HCT116 (cell line): ENCODE results near the gene B4GALNT4. TPM values are rescaled to one million over a fixed set of nuclear protein-coding genes. Genes with fewer than 3 reads are reported as not detected.

ENCODE experiments used
- ATAC-seq: fragments of 200-7000 bp; cut with Tn5 transposase; 2 replicates; pipeline ENCODE4 v1.9.1; 2020; ENCODE audit warnings: mild to moderate bottlenecking, moderate library complexity
- BruUV-seq: library from RNA; stranded (reverse); fragments of 400-500 nt; replicated peaks from 2 replicates; lab custom pipeline; 2021; lab: Mats Ljungman, UMichigan
- CTCF ChIA-PET: fragments of 300-600 bp; sonication (Branson Sonifier 250); formaldehyde crosslinking; loops from one replicate; lab custom pipeline; 2021; ENCODE audit warnings: antibody characterized with exemption; lab: Charles Lee
- POLR2A ChIA-PET: fragments of 300-600, 350-600 bp; sonication (Branson Sonifier 250); formaldehyde crosslinking; loops from one replicate; lab custom pipeline; 2021; ENCODE audit warnings: antibody characterized with exemption; lab: Charles Lee
- RAD21 ChIA-PET, 2 experiments: fragments of 300-600 bp; sonication (Branson Sonifier 250); formaldehyde crosslinking; loops; one replicate each; lab custom pipeline; 2023; ENCODE audit warnings: low total read pairs in 2 of 2; ENCODE audit not compliant: uncharacterized antibody in 2 of 2, unreplicated experiment in 2 of 2, low non-redundant PET in 1 of 2; lab: Charles Lee
- DNase-seq: peaks from one replicate; pipeline ENCODE4 v3.0.0-alpha.2; 2010; ENCODE audit warnings: low read depth, low spot score
- H2AFZ ChIP-seq: fragments of 200-600 bp; shearing (Covaris generic), sonication (generic); 2 replicates; pipeline ENCODE4 v1.6.1; 2017; ENCODE audit warnings: low read depth, mixed run types, mixed read lengths, antibody characterized with exemption, low read length; ENCODE audit not compliant: poor library complexity, severe bottlenecking
- H3K27ac ChIP-seq: 2 replicates; pipeline ENCODE4 v1.5.1; 2012; ENCODE audit warnings: low read depth, low read length
- H3K27me3 ChIP-seq: fragments of 200-600 bp; sonication (generic); 2 replicates; pipeline ENCODE4 v1.6.1; 2016; ENCODE audit warnings: mixed run types, low read length, mixed read lengths; ENCODE audit not compliant: insufficient read depth
- H3K36me3 ChIP-seq, 2 experiments: fragments of 200-500 bp in 1 of 2; fragments of 200-600 bp in 1 of 2; sonication (Bioruptor generic) in 1 of 2; sonication (generic) in 1 of 2; 2 replicates each; pipeline versions ENCODE4 v1.5.1 to v1.6.1; 2014 to 2016; ENCODE audit warnings: low read length in 2 of 2, inconsistent platforms in 1 of 2, mixed read lengths in 1 of 2, mixed run types in 1 of 2; ENCODE audit not compliant: insufficient read depth in 2 of 2, control insufficient read depth in 1 of 2
- H3K4me1 ChIP-seq, 2 experiments: fragments of 200-600 bp in 1 of 2; sonication (generic) in 1 of 2; 2 replicates each; pipeline versions ENCODE4 v1.5.1 to v1.6.1; 2012 to 2017; ENCODE audit warnings: low read length in 2 of 2, inconsistent platforms in 1 of 2, mild to moderate bottlenecking in 1 of 2, mixed read lengths in 1 of 2, mixed run types in 1 of 2, moderate library complexity in 1 of 2; ENCODE audit not compliant: insufficient read depth in 2 of 2, control insufficient read depth in 1 of 2
- H3K4me2 ChIP-seq: fragments of 200-600 bp; sonication (generic); 2 replicates; pipeline ENCODE4 v1.6.1; 2017; ENCODE audit warnings: mixed run types, low read length, mixed read lengths
- H3K4me3 ChIP-seq, 2 experiments: fragments of 200-600 bp in 1 of 2; sonication (generic) in 1 of 2; replicated peaks in 1 of 2; 2 replicates each; pipeline ENCODE4 v1.5.1; 2011 to 2016; ENCODE audit warnings: low read length in 2 of 2, control low read depth in 1 of 2, low read depth in 1 of 2, mild to moderate bottlenecking in 1 of 2, mixed read lengths in 1 of 2, mixed run types in 1 of 2
- H3K79me2 ChIP-seq: fragments of 200-600 bp; sonication (generic); 2 replicates; pipeline ENCODE4 v1.6.1; 2017; ENCODE audit warnings: mild to moderate bottlenecking, mixed run types, low read length, moderate library complexity, mixed read lengths; ENCODE audit not compliant: insufficient read depth
- H3K9ac ChIP-seq: fragments of 200-600 bp; sonication (generic); 2 replicates; pipeline ENCODE4 v1.6.1; 2016; ENCODE audit warnings: low read length, mixed read lengths
- H3K9me2 ChIP-seq: fragments of 200-600 bp; sonication (generic), shearing (Covaris generic); 2 replicates; pipeline ENCODE4 v1.6.1; 2017; ENCODE audit warnings: mixed run types, mild to moderate bottlenecking, moderate library complexity; ENCODE audit not compliant: insufficient read depth
- H3K9me3 ChIP-seq, 2 experiments: fragments of 200-500 bp in 1 of 2; fragments of 200-600 bp in 1 of 2; sonication (Bioruptor generic) in 1 of 2; sonication (generic) in 1 of 2; 2 replicates each; pipeline ENCODE4 v1.6.1; 2014 to 2017; ENCODE audit warnings: low read length in 2 of 2, mixed read lengths in 2 of 2, inconsistent platforms in 1 of 2, low read depth in 1 of 2, mild to moderate bottlenecking in 1 of 2, mixed run types in 1 of 2, moderate library complexity in 1 of 2; ENCODE audit not compliant: control insufficient read depth in 1 of 2, insufficient read depth in 1 of 2
- H4K20me1 ChIP-seq: fragments of 200-600 bp; sonication (generic), shearing (Covaris generic); 2 replicates; pipeline ENCODE4 v1.6.1; 2017; ENCODE audit warnings: mixed run types, mild to moderate bottlenecking, moderate library complexity; ENCODE audit not compliant: insufficient read depth
- ATF3 ChIP-seq: IDR thresholded peaks from 2 replicates; pipeline ENCODE4 v1.6.1; 2012
- CEBPB ChIP-seq: IDR thresholded peaks from 2 replicates; pipeline ENCODE4 v1.6.1; 2012; ENCODE audit warnings: low read depth
- CTCF ChIP-seq, 3 experiments: fragments of 200-600 bp in 1 of 3; sonication (generic) in 1 of 3; IDR thresholded peaks in 2 of 3; conservative IDR thresholded peaks in 1 of 3; 2 replicates each; pipeline ENCODE4 v1.5.1; 2012 to 2017; ENCODE audit warnings: low read depth in 2 of 3, low read length in 2 of 3, antibody characterized with exemption in 1 of 3, borderline replicate concordance in 1 of 3, control low read depth in 1 of 3, mild to moderate bottlenecking in 1 of 3, mixed read lengths in 1 of 3, mixed run types in 1 of 3, moderate library complexity in 1 of 3; ENCODE audit not compliant: insufficient read depth in 1 of 3
- EGR1 ChIP-seq: IDR thresholded peaks from 2 replicates; pipeline ENCODE4 v1.6.1; 2012; ENCODE audit warnings: low read depth
- ELF1 ChIP-seq: IDR thresholded peaks from 2 replicates; pipeline ENCODE4 v1.6.1; 2012; ENCODE audit warnings: low read depth, borderline replicate concordance
- EZH2 ChIP-seq: fragments of 200-600 bp; sonication (generic); IDR thresholded peaks from 2 replicates; pipeline ENCODE4 v1.6.1; 2017; ENCODE audit warnings: antibody characterized with exemption, mixed run types
- EZH2phosphoT487 ChIP-seq: fragments of 200-600 bp; IDR thresholded peaks from 2 replicates; pipeline ENCODE4 v1.6.1; 2018; ENCODE audit warnings: antibody characterized with exemption, borderline replicate concordance
- FOSL1 ChIP-seq: IDR thresholded peaks from 2 replicates; pipeline ENCODE4 v1.6.1; 2012; ENCODE audit warnings: low read depth
- MAX ChIP-seq: IDR thresholded peaks from 2 replicates; pipeline ENCODE4 v1.6.1; 2012
- POLR2A ChIP-seq: IDR thresholded peaks from 2 replicates; pipeline ENCODE4 v1.7.0; 2011; ENCODE audit warnings: borderline replicate concordance; ENCODE audit not compliant: insufficient read depth, insufficient read length; ENCODE audit errors: extremely low read depth
- POLR2AphosphoS5 ChIP-seq: IDR thresholded peaks from 2 replicates; pipeline ENCODE4 v1.6.1; 2011; ENCODE audit warnings: mild to moderate bottlenecking, low read depth, low read length, moderate library complexity
- RAD21 ChIP-seq: IDR thresholded peaks from 2 replicates; pipeline ENCODE4 v1.6.1; 2012; ENCODE audit warnings: low read depth, mild to moderate bottlenecking
- REST ChIP-seq: IDR thresholded peaks from 2 replicates; pipeline ENCODE4 v1.6.1; 2012; ENCODE audit warnings: low read depth
- SP1 ChIP-seq: IDR thresholded peaks from 2 replicates; pipeline ENCODE4 v1.6.1; 2012; ENCODE audit warnings: low read depth
- TCF7L2 ChIP-seq: IDR thresholded peaks from 2 replicates; pipeline ENCODE4 v1.7.0; 2011; ENCODE audit warnings: borderline replicate concordance, inconsistent platforms; ENCODE audit not compliant: insufficient read depth, insufficient read length; ENCODE audit errors: extremely low read depth
- YY1 ChIP-seq: IDR thresholded peaks from 2 replicates; pipeline ENCODE4 v1.6.1; 2011; ENCODE audit warnings: low read length, low read depth, moderate library complexity, mild to moderate bottlenecking; ENCODE audit not compliant: insufficient replicate concordance; ENCODE audit errors: extremely low read depth
- ZBTB33 ChIP-seq: IDR thresholded peaks from 2 replicates; pipeline ENCODE4 v1.6.1; 2011; ENCODE audit warnings: mild to moderate bottlenecking, low read length, moderate library complexity; ENCODE audit not compliant: insufficient replicate concordance; ENCODE audit errors: extremely low read depth
- ZFX ChIP-seq: fragments of 450-650 bp; IDR thresholded peaks from 2 replicates; pipeline ENCODE4 v1.6.1; 2017
- ZNF274 ChIP-seq: fragments of 200-500 bp; sonication (Bioruptor generic); IDR thresholded peaks from 2 replicates; pipeline ENCODE4 v1.6.1; 2014; ENCODE audit warnings: mild to moderate bottlenecking, low read depth, low read length, inconsistent platforms
- intact Hi-C: fragments of 100-400 bp; cut with micrococcal nuclease; formaldehyde crosslinking; loops from 2 replicates; pipeline ENCODE4 v1.10.0; 2022
- total RNA-seq: library from RNA; stranded (reverse); gene quantifications from one replicate; pipeline ENCODE4 v1.2.1, GENCODE V29; 2021; ENCODE audit not compliant: unreplicated experiment

The B4GALNT4 gene
- total RNA-seq, 1 experiment from 2014 or later = 54.3 TPM

GRCh38 chr11:359181-359714, 10.1 kb upstream of the B4GALNT4 start:
- Histone ChIP-seq H3K9me3 (peaks cover 8% of the 10 kb centered on the region in 2 experiments; a peak in 2 of 4 replicates), H2AFZ (no peak overlapping the region), H3K9ac (no peak overlapping the region), H3K79me2 (no peaks in the 10 kb centered on the region), H3K27ac (no peak overlapping the region), H3K4me3 (no peak overlapping the region), H3K9me2 (no peaks in the 10 kb centered on the region), H3K4me2 (no peak overlapping the region), H3K36me3 (no peaks in the 10 kb centered on the region), H3K4me1 (peaks cover 9 to 18% of the 10 kb centered on the region in 2 experiments), H4K20me1 (no peaks in the 10 kb centered on the region), H3K27me3 (no peaks in the 10 kb centered on the region)
- no peak for ATAC-seq
- no peak for DNase-seq
- RAD21 ChIA-PET = interaction anchor here in 1 of 2 experiments (0.7 kb wide), 1 partner anchor 448 kb away, joined by 3 read pairs; no protein-coding TSS in a partner anchor
- CTCF ChIA-PET = no interaction called here
- POLR2A ChIA-PET = no interaction called here
- TF ChIP-seq EZH2 = no peak
- no peak for TF ChIP-seq EGR1
- TF ChIP-seq RAD21 = no peak
- TF ChIP-seq EZH2phosphoT487 = no peak
- no peak for TF ChIP-seq CTCF (IDR thresholded peaks at IDR 0.05 in 2 of 3, conservative IDR thresholded peaks at IDR 0.05 in 1 of 3; ENCODE audit: borderline replicate concordance in 1 of 3, insufficient read depth in 1 of 3, low read depth in 2 of 3, low read length in 2 of 3)
- TF ChIP-seq ZNF274 = no peak
- no peak for TF ChIP-seq FOSL1
- TF ChIP-seq TCF7L2 = no peak
- TF ChIP-seq MAX = no peak
- TF ChIP-seq ZBTB33 = no peak
- TF ChIP-seq REST = no peak
- no peak for TF ChIP-seq SP1
- no peak for TF ChIP-seq YY1
- TF ChIP-seq ATF3 = no peak
- TF ChIP-seq ELF1 = no peak
- no peak for TF ChIP-seq CEBPB
- no peak for TF ChIP-seq POLR2AphosphoS5
- no peak for TF ChIP-seq ZFX
- no peak for TF ChIP-seq POLR2A
- no TSS peak for BruUV-seq
- intact Hi-C loops = loop anchor here (5.0 kb wide), 1 partner anchor 57 kb away; no protein-coding TSS in a partner anchor
